ENCODE measurements around the gene SNTA1.

GRCh38 chr20:33443006-33443511, 504 bp downstream of the SNTA1 start:
- no peak for TF ChIP-seq E2F8 (IDR thresholded peaks at IDR 0.05; ENCODE audit: low read depth, partially characterized antibody)
- TF ChIP-seq SRF (CRISPR knock-in tag; IDR thresholded peaks at IDR 0.05): no peak
- TF ChIP-seq CTCF (IDR thresholded peaks at IDR 0.05 in 2 of 3, conservative IDR thresholded peaks at IDR 0.05 in 1 of 3; ENCODE audit: insufficient read depth in 2 of 3, low read depth in 1 of 3, low read length in 3 of 3): peak in 1 of 3 experiments; percentile 10; a peak in 1 of 6 replicates
- TF ChIP-seq KDM1A (IDR thresholded peaks at IDR 0.05): no peak
- TF ChIP-seq CREM (IDR thresholded peaks at IDR 0.05; ENCODE audit: low read depth): no peak; the same call in 1 of the 2 replicates
- no peak for TF ChIP-seq YY1 (IDR thresholded peaks at IDR 0.05; ENCODE audit: borderline replicate concordance in 1 of 3, control insufficient read depth in 1 of 3, extremely low read depth in 1 of 3, insufficient read depth in 3 of 3, insufficient read length in 1 of 3, insufficient replicate concordance in 2 of 3, low read depth in 1 of 3, low read length in 2 of 3)
- no peak for TF ChIP-seq EZH2 (IDR thresholded peaks at IDR 0.05; ENCODE audit: borderline replicate concordance, low read depth, low read length)
- no peak for TF ChIP-seq ZSCAN29 (IDR thresholded peaks at IDR 0.05)
- no peak for TF ChIP-seq ZBTB33 (CRISPR knock-in tag; IDR thresholded peaks at IDR 0.05)
